Measurements from ENCODE around the gene GAB2. TPM values are rescaled to one million over a fixed set of nuclear protein-coding genes. Genes with fewer than 3 reads are reported as not detected.

The GAB2 gene
- total RNA-seq, 5 donors from 2014 or later (not counting 1 experiment from before 2014, with no cell fraction given): 5.4 to 17.2 (median 8.8) TPM

DNA sequence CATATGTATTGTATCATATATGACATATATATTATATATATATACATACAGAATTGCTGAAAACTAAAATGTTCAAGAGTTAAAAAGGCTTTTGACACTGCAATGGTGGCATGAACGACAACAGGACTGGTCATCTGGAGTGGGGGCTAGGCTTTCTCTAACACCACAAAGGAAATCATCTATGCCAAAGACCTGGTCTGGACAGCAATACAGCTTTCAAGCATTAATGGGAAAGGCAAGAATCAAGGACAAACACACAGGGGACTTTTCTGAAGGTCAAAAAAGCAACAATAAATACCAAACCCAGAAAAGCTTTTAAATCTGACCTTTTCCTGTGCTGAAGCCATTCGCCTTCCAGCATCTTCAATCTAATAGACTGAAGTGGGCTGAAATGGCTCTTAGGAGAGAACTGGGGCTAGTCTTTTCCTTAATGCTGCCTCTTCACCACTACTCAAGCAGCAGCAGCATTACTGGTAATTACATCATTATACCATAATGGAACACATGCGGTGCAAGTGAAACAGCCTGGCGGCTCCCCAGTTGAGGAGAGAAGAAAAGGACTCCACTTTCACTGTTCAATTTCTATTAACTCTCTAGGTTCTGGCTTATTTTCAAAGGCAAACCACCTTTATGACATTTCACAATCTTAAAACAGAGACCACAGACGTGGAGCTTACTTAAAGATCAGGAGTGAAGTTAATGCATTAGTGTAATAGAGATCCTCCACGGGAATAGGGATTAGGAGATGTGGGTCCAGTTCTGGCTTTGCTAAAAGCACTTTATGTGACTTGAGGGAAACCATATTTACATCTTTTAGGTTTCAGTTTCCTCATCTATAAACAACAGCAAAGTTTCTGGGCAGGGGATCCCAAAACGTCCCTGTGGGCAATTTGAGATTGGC, 63.0 kb downstream of the GAB2 start:
- ChIA-PET CTCF (no interaction called here), POLR2A (no interaction called here)
- H3K36me3 Mint-ChIP-seq: peaks cover 9% of the 10 kb centered on the region
- H3K4me1 ChIP-seq (ENCODE audit: control insufficient read depth in 1 of 2, extremely low read depth in 1 of 2, insufficient read depth in 2 of 2, low read length in 2 of 2): peaks cover 3% of the 10 kb centered on the region in 2 experiments
- no peaks in the 10 kb centered on the region for H3K27me3 Mint-ChIP-seq
- no peaks in the 10 kb centered on the region for H3K27me3 ChIP-seq (replicated peaks in 1 of 2; ENCODE audit: control insufficient read depth in 2 of 2, extremely low read depth in 1 of 2, insufficient read depth in 2 of 2, low read length in 1 of 2)
- H3K27ac Mint-ChIP-seq: no peak overlapping the region
- no peak overlapping the region for H3K4me3 Mint-ChIP-seq
- no peak overlapping the region for H3K27ac ChIP-seq (ENCODE audit: low read length)
- H3K9me3 Mint-ChIP-seq: peaks cover 0 to 8% (median 2%) of the 10 kb centered on the region in 3 donors
- no peak overlapping the region for H3K4me3 ChIP-seq (ENCODE audit: control insufficient read depth in 1 of 2, extremely low read depth in 1 of 2, low read length in 1 of 2)
- peaks cover 13 to 14% (median 13%) of the 10 kb centered on the region in 3 donors for H3K4me1 Mint-ChIP-seq
- ATAC-seq (replicated peaks in 1 of 4) (no peak), DNase-seq (no peak)
- WGBS (ENCODE audit: insufficient coverage): no CpG with 5 or more reads among the region's 7 CpGs
- no peaks in the 10 kb centered on the region for H3K36me3 ChIP-seq (ENCODE audit: control insufficient read depth in 2 of 2, extremely low read depth in 1 of 2, insufficient read depth in 1 of 2, low read length in 1 of 2)
- no peaks in the 10 kb centered on the region for H3K9me3 ChIP-seq

DNA sequence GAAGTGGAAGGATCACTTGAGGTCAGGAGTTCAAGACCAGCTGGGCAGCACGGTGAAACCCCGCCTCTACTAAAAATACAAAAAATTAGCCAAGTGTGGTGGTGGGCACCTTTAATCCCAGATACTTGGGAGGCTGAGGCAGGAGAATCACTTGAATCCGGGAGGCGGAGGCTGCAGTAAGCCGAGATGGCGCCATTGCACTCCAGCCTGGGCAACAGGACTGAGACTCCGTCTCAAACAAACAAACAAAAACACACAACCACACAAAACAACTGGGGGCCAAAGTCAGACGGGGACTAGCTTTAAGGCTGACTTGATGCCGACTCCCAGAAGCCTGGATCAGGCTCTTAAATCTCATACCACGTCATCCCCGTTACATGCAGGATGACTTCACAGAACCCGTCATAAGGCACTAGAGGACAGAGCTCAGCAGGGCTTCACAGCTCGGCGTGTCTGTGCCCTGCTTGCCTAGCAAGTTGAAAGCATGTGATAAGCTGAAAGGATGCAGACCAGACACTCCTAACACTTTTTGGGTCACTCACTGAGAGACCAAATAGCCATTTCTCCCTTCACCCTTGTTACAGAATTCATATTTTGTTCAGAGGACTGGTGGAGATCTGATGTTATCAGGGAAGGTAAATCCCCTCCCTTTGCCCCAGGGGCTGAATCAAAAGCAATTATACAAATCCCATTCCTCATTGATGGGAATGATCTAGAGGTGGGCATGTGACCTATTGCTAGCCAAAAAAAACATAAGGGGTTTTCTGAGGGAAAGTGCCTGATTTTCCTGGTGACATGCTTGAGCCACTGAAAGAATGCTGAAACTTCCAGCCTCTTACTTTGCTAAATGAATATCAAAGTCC, 65.4 kb downstream of the GAB2 start:
- Mint-ChIP-seq H3K4me1 (peaks cover 15 to 25% (median 20%) of the 10 kb centered on the region in 3 donors), H3K9me3 (peaks cover 0 to 6% (median 2%) of the 10 kb centered on the region in 3 donors), H3K27ac (no peak overlapping the region), H3K27me3 (no peaks in the 10 kb centered on the region), H3K36me3 (peaks cover 6% of the 10 kb centered on the region), H3K4me3 (no peak overlapping the region)
- CTCF ChIA-PET: no interaction called here
- POLR2A ChIA-PET: no interaction called here
- Histone ChIP-seq H3K36me3 (ENCODE audit: control insufficient read depth in 2 of 2, extremely low read depth in 1 of 2, insufficient read depth in 1 of 2, low read length in 1 of 2) (no peaks in the 10 kb centered on the region), H3K27ac (ENCODE audit: low read length) (no peak overlapping the region), H3K4me1 (ENCODE audit: control insufficient read depth in 1 of 2, extremely low read depth in 1 of 2, insufficient read depth in 2 of 2, low read length in 2 of 2) (peaks cover 3 to 7% of the 10 kb centered on the region in 2 experiments), H3K9me3 (no peaks in the 10 kb centered on the region), H3K27me3 (replicated peaks in 1 of 2; ENCODE audit: control insufficient read depth in 2 of 2, extremely low read depth in 1 of 2, insufficient read depth in 2 of 2, low read length in 1 of 2) (no peaks in the 10 kb centered on the region), H3K4me3 (ENCODE audit: control insufficient read depth in 1 of 2, extremely low read depth in 1 of 2, low read length in 1 of 2) (no peak overlapping the region)
- 94% methylated on average over 12 of the region's 14 CpGs for WGBS (ENCODE audit: insufficient coverage)
- ATAC-seq (replicated peaks in 1 of 4): no peak
- DNase-seq: no peak

DNA sequence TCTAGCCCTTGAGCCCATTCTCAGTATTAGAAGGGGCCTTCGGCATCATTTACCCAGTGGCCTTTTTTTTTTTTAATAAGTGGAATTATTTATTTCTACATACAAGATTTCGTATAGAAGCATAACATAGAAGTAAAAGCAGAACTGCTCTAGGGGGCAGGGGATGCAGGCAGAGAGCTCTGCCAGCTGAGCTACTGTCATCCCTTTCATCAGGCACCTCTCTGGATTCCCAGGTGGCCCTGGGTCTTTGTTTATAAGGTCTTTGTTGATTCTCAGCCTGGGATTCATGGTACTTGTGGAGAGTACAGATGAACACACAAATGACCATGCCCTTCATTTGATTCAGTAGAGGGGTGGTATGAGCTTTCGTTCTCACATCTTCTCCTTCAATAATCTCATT, 66.4 kb downstream of the GAB2 start:
- ChIA-PET POLR2A (interaction anchor here in 1 of 2 donors (0.9 kb wide), 1 partner anchor 9 kb away, joined by 3 read pairs; no protein-coding TSS in a partner anchor), CTCF (interaction anchor here in 1 of 2 donors (0.6 kb wide), 1 partner anchor 11 kb away, joined by 4 read pairs; no protein-coding TSS in a partner anchor)
- Mint-ChIP-seq H3K27me3 (peaks cover 2% of the 10 kb centered on the region in 2 donors), H3K4me3 (no peak overlapping the region), H3K9me3 (no peaks in the 10 kb centered on the region), H3K36me3 (peaks cover 4% of the 10 kb centered on the region), H3K4me1 (peaks cover 15 to 25% (median 20%) of the 10 kb centered on the region in 3 donors), H3K27ac (no peak overlapping the region)
- Histone ChIP-seq H3K4me1 (ENCODE audit: control insufficient read depth in 1 of 2, extremely low read depth in 1 of 2, insufficient read depth in 2 of 2, low read length in 2 of 2) (peaks cover 3 to 7% of the 10 kb centered on the region in 2 experiments), H3K4me3 (ENCODE audit: control insufficient read depth in 1 of 2, extremely low read depth in 1 of 2, low read length in 1 of 2) (no peak overlapping the region), H3K9me3 (no peaks in the 10 kb centered on the region), H3K27ac (ENCODE audit: low read length) (no peak overlapping the region), H3K27me3 (replicated peaks in 1 of 2; ENCODE audit: control insufficient read depth in 2 of 2, extremely low read depth in 1 of 2, insufficient read depth in 2 of 2, low read length in 1 of 2) (no peaks in the 10 kb centered on the region), H3K36me3 (ENCODE audit: control insufficient read depth in 2 of 2, extremely low read depth in 1 of 2, insufficient read depth in 1 of 2, low read length in 1 of 2) (no peaks in the 10 kb centered on the region)
- WGBS (ENCODE audit: insufficient coverage): no CpG with 5 or more reads among the region's 3 CpGs
- ATAC-seq (replicated peaks in 1 of 4): no peak
- no peak for DNase-seq

DNA sequence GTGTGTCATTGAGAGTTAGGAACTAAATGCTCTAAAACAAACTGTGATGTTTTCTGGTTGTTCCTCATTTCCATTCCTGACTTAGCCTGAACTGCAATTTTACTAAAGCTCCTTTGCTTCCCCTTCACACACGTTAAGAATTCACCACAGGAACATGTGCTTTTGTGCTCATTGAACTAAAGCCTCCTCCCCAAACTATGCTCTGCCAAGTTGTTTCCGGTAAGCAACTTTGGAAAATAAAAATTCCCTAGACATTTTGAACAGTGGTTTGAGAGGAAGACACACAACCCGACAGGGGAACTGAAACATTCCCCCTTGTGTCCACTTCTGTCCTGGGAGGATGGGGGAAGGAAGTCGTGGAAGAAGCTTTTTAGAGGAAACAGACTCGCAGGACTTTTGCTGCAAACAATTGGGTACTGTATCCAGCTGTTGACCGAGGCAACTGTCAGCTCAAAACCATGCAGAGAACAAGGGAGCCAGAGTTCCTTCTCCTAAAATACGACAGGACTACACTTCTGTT, 66.9 kb downstream of the GAB2 start:
- ChIA-PET CTCF (interaction anchor here in 1 of 2 donors (0.6 kb wide), 1 partner anchor 11 kb away, joined by 4 read pairs; no protein-coding TSS in a partner anchor), POLR2A (interaction anchor here in 1 of 2 donors (0.9 kb wide), 1 partner anchor 10 kb away, joined by 3 read pairs; no protein-coding TSS in a partner anchor)
- Mint-ChIP-seq H3K36me3 (peaks cover 6% of the 10 kb centered on the region), H3K27ac (no peak overlapping the region), H3K4me1 (peaks cover 15 to 25% (median 20%) of the 10 kb centered on the region in 3 donors), H3K4me3 (peak overlapping the region in 1 of 3 donors; percentile 69), H3K27me3 (peaks cover 3 to 4% of the 10 kb centered on the region in 2 donors), H3K9me3 (no peaks in the 10 kb centered on the region)
- H3K27me3 ChIP-seq (replicated peaks in 1 of 2; ENCODE audit: control insufficient read depth in 2 of 2, extremely low read depth in 1 of 2, insufficient read depth in 2 of 2, low read length in 1 of 2): no peaks in the 10 kb centered on the region
- peaks cover 3 to 7% of the 10 kb centered on the region in 2 experiments for H3K4me1 ChIP-seq (ENCODE audit: control insufficient read depth in 1 of 2, extremely low read depth in 1 of 2, insufficient read depth in 2 of 2, low read length in 2 of 2)
- H3K4me3 ChIP-seq (ENCODE audit: control insufficient read depth in 1 of 2, extremely low read depth in 1 of 2, low read length in 1 of 2): no peak overlapping the region
- H3K36me3 ChIP-seq (ENCODE audit: control insufficient read depth in 2 of 2, extremely low read depth in 1 of 2, insufficient read depth in 1 of 2, low read length in 1 of 2): no peaks in the 10 kb centered on the region
- H3K27ac ChIP-seq (ENCODE audit: low read length): no peak overlapping the region
- 40% methylated on average over 4 of the region's 7 CpGs for WGBS (ENCODE audit: insufficient coverage)
- H3K9me3 ChIP-seq: no peaks in the 10 kb centered on the region
- ATAC-seq (replicated peaks in 1 of 4): no peak
- DNase-seq: no peak

DNA sequence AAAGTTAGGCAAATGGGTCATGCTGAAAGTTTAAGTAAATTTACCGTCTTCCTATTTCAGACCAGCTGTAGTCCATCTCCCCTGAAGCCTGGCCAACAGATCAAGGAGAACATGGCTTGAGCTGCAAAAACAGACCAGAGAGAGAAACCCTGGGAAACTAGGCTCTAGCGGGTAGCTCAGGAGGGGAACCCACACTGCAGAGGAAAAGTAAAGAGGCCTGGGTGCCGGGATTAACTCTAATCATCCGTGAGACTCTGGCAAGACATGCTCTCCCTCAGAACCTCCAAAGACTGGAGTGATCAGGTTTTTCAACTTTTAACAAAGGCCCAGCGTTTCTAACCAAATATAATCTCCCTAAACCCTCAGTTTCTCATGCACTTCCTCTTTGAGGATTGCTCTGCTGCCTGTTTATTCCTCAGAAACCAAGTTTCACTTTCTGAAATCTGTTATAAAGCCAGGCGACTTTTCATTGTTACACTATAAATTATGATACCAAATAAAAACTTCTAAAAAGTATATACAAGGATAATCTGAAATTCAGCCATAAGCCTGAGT, 67.5 kb downstream of the GAB2 start:
- H3K27ac Mint-ChIP-seq: peak overlapping the region in 1 of 2 donors; percentile 17

More for the DNA sequence above, 67.5 kb downstream of the GAB2 start:
- Mint-ChIP-seq H3K9me3 (no peaks in the 10 kb centered on the region), H3K36me3 (peaks cover 6% of the 10 kb centered on the region), H3K27me3 (peaks cover 3 to 4% of the 10 kb centered on the region in 2 donors), H3K4me1 (peaks cover 15 to 25% (median 20%) of the 10 kb centered on the region in 3 donors), H3K4me3 (peak overlapping the region in 2 of 3 donors; percentile 22 to 69)
- DNase-seq (no peak), ATAC-seq (replicated peaks in 1 of 4) (no peak)
- peak overlapping the region in 1 of 2 donors; percentile 25 for H3K4me3 ChIP-seq (ENCODE audit: control insufficient read depth in 1 of 2, extremely low read depth in 1 of 2, low read length in 1 of 2)
- no peak overlapping the region for H3K27ac ChIP-seq (ENCODE audit: low read length)
- no peaks in the 10 kb centered on the region for H3K36me3 ChIP-seq (ENCODE audit: control insufficient read depth in 2 of 2, extremely low read depth in 1 of 2, insufficient read depth in 1 of 2, low read length in 1 of 2)
- ChIA-PET CTCF (no interaction called here), POLR2A (no interaction called here)
- no peaks in the 10 kb centered on the region for H3K9me3 ChIP-seq
- no peaks in the 10 kb centered on the region for H3K27me3 ChIP-seq (replicated peaks in 1 of 2; ENCODE audit: control insufficient read depth in 2 of 2, extremely low read depth in 1 of 2, insufficient read depth in 2 of 2, low read length in 1 of 2)
- WGBS (ENCODE audit: insufficient coverage): 20% methylated on average over 1 of the region's 6 CpGs
- H3K4me1 ChIP-seq (ENCODE audit: control insufficient read depth in 1 of 2, extremely low read depth in 1 of 2, insufficient read depth in 2 of 2, low read length in 2 of 2): peaks cover 3 to 7% of the 10 kb centered on the region in 2 experiments

Measured in T-cell (primary cell).